Left cardiac atrium (tissue), 4 donors: ENCODE results near the gene MSLN. TPM values are rescaled to one million over a fixed set of nuclear protein-coding genes. Genes with fewer than 3 reads are reported as not detected.

Experiments used
- ATAC-seq, 2 donors: fragments of 200-7000 bp; cut with Tn5 transposase; one replicate each; pipeline ENCODE4 v1.9.1; 2020; ENCODE audit warnings: mild to moderate bottlenecking in 2 of 2, moderate library complexity in 2 of 2
- DNase-seq: peaks from one replicate; pipeline ENCODE4 v3.0.0-alpha.2; 2020
- intact Hi-C, 2 donors: fragments of 100-400 bp; cut with DNase I; formaldehyde crosslinking; loops; one replicate each; pipeline versions ENCODE4 v1.14.1 to v1.15.1; 2022 to 2023
- microRNA-seq, 2 donors: library from miRNA; unstranded; fragments of <30 nt; microRNA quantifications; one replicate each; pipeline ENCODE4 v1.2.0, GENCODE V29; 2020
- total RNA-seq, 2 donors: library from RNA; stranded (reverse); fragmentation: NEBNext Ultra II Directional; extraction: Animal tissue kit (Norgen Biotek cat#: 25700); gene quantifications; one replicate each; pipeline ENCODE4 v1.2.1, GENCODE V29; 2021
- donor health status: DM: no; HTN: yes; CAD: no.
- donor health status: DM: no; HTN: yes; CAD: no; lungs with severe emphysema.
- donor health status: DM: yes; HTN: yes; CAD: no.
- donor health status: Dilated cardiomyopathy.

The MSLN gene
- total RNA-seq, 2 donors from 2014 or later: 12.6 to 13.0 TPM

DNA sequence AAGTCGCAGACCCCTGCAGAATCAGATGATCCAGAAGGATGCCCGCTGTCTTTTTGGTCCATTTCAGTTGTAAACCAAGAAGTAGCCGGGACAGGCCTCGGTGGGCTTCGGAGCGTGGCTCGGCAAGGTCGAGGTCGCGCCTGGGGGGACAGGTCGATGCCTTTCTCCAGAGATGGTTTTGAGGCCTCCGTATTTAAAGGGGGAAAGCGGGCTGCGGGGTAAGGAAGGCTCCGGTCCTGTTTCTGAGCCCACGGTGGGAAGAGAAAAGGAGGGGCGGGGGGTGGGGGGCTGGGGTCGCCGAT lies 47.5 kb downstream of the MSLN start:
- DNase-seq (no peak), ATAC-seq (no peak)
- intact Hi-C loops: loop anchor here in 1 of 2 donors (5.0 kb wide), 1 partner anchor 249 kb away; no protein-coding TSS in a partner anchor

DNA sequence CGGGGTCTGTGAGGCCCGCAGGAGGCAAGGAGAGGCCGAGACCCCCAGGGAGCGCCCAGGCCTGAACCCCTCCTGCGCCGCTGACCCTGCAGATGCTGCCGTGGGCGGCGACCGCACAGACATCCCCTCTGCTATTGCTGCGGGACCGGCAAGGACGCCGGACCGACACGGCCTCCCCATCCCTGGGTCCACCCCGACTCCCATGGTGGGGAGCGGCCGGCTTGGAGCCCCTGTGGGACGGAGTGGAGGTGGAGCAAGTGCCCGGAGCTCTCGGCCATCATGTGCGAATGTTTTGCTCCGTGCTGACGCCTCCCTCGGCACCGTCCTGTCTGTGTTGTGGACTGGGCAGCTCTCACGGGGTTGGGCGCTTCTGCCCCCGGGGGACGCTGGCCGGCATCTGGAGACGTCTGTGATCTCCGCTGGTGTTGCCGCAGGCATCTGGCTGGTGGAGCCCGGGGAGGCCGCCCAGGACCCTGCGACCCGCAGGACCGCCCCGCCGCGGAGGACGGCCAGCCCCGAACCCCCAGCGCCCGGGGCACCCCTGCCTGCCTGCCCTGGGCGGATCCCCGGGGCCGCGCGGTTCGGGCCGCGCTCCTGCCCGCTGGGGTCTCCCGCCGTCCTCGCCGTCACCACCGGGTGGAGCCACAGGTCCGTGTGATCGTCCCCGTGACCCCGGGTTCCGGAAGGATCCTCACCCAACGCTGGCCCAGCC lies 52.8 kb downstream of the MSLN start:
- DNase-seq: peak; percentile 58
- intact Hi-C loops: no loop called here
- ATAC-seq: peak; percentile 84 to 88

DNA sequence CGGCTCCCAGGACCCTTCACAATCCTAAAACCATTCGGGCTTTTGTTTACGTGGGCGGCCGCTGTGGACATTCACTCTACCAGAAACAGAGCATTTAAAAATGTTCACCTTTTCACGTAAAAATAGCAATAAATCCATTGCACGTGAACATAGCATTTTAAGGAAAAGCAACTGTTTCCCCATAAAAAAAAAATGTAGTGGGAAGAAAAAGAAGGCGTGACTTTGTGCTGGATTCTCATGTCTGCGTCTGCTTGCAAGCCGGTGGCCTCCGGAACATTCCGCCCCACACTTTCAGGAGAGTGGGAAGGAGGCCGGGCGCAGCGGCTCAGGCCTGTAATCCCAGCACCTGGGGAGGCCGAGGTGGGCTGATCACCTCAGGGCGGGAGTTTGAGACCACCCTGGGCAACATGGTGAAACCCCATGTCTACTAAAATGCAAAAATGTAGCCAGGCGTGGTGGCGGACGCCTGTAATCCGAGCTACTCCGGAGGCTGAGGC lies 53.4 kb downstream of the MSLN start:
- ATAC-seq: no peak
- no peak for DNase-seq
- intact Hi-C loops: loop anchor here in 1 of 2 donors (2.0 kb wide), 1 partner anchor 241 kb away; no protein-coding TSS in a partner anchor

DNA sequence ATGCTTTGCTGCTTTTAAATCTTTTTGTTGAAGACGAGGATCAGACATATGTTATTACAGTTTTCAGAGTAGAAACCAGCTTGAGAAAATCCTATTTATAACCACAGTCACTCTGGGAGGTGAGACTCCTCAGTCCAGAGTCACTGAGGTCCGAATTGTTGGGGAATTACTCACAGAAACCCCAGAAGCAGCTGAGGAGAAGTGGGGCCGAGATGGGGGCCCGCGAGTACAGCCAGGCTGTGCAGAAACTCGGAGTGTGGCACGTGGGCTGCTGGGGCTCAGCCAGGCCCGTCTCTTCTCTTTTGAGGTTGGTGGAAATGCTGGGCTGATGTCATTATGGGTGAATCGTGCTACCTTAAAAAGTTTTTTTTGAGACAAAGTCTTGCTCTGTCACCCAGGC lies 54.4 kb downstream of the MSLN start:
- ATAC-seq: no peak
- intact Hi-C loops: loop anchor here (2.0 to 5.0 kb wide), 2 partner anchors 237 to 240 kb away; no protein-coding TSS in a partner anchor
- DNase-seq: no peak

DNA sequence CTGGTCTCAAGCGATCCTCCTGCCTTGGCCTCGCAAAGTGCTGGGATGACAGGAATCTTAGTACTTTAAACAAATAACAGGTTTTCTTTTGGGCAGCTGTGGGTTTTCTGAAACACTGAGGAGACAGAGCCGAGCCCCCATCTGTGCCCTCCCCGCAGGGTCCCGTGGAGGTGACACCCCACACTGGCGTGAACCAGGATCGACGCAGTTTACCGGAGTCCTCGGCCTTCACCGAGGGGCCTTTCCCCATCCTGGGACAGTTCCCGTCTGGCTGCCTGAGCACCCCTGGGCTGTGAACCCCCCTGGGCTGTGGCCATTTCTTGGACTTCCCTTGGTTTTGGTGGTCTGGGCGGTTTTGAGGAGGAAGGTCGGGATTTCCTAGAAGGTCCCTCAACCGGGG lies 55.3 kb downstream of the MSLN start:
- DNase-seq (no peak), ATAC-seq (no peak)
- intact Hi-C loops: loop anchor here (2.0 to 5.0 kb wide), 2 partner anchors 236 to 239 kb away; no protein-coding TSS in a partner anchor

DNA sequence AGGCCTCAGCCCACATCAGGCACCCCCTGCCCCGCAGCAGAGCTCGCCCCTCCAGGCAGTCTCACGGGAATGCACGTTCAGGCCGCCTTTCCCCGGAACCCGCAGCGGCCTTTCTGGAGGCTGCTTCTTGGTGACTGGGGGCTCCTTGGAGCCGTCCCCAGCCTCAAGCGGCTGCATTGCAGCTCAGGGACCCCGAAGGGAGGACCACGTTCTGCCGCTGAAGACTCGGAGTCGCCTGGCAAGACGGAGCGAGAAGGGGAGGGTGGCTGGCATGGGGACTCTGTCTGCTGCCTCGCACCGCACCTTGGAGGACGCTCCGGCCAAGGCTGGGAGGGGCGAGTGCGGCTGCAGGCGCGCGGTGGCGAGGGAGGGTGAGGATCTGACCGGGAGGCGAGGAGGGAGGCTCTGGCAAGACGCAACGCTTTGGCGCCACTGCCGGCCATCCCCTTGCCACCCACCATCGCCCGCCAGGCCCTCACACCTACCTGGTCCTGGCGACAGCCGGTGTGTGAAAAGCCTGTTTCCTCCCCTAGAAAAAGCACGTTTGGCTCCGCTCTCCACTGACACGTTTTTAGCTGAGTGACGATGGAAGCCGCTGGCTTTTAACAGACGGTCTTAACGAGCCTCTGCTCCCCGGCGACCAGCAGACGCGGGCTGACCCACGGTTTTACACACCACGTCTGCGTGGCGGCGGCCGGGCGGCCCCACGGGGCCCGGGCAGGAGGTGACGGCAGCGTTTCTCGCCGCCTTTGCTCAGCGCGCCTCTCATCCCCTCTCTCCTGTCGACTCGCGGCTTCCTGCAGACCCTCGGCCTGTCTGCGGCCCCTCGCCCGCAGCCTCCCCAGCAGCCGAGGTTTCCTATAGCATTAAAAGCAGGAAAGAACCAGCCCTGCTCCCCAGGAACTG lies 56.7 kb downstream of the MSLN start:
- intact Hi-C loops: loop anchor here in 1 of 2 donors (5.0 kb wide), 1 partner anchor 235 kb away; no protein-coding TSS in a partner anchor
- ATAC-seq: no peak
- DNase-seq: no peak

DNA sequence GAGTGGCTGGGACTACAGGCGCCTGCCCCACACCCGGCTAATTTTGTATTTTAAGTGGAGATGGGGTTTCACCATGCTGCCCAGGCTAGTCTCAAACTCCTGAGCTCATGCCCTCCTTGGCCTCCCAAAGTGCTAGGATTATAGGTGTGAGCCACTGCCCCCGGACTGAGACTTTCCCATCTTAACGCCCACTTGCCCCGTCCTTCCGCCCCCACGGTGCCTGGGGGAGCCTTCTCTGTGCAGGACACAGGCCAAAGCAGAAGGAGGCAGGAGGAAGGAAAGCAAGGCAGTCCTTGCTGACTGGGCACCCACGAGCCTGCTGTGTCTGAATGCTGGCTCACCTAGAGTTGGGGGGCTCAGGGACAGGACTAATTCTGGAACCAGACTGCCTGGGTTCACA lies 57.6 kb downstream of the MSLN start:
- ATAC-seq (no peak), DNase-seq (no peak)
- intact Hi-C loops: loop anchor here in 1 of 2 donors (5.0 kb wide), 1 partner anchor 234 kb away; no protein-coding TSS in a partner anchor

Small RNAs within 50 kb of the gene (microRNA-seq; reads per million reads assigned to microRNA genes)
- gene MIR662: 0 reads per million in 2 donors

Other genes with a start within 250 kb of the MSLN start
- gene CAPN15, start 233.0 kb upstream of the MSLN start, total RNA-seq: 10 to 100 TPM; 19.2 to 25.8 TPM
- gene PRR35, start 200.3 kb upstream of the MSLN start, total RNA-seq: not detected
- gene NHLRC4, start 193.7 kb upstream of the MSLN start, total RNA-seq: under 1 TPM; 0.10 to 0.97 TPM
- 10 to 100 TPM; 19.1 to 21.3 TPM for gene PIGQ, start 190.8 kb upstream of the MSLN start, total RNA-seq
- 10 to 100 TPM in 1 of 2 donors, 1 to 10 TPM in 1; 9.9 to 13.5 TPM for gene RAB40C, start 170.7 kb upstream of the MSLN start, total RNA-seq
- gene WFIKKN1, start 129.7 kb upstream of the MSLN start, total RNA-seq: under 1 TPM; 0.21 to 0.50 TPM
- 10 to 100 TPM; 42.8 to 61.8 TPM for gene METTL26, start 124.4 kb upstream of the MSLN start, total RNA-seq
- 100 to 1,000 TPM in 1 of 2 donors, 10 to 100 TPM in 1; 92.8 to 117 TPM for gene MCRIP2, start 118.9 kb upstream of the MSLN start, total RNA-seq
- 10 to 100 TPM in 1 of 2 donors, 1 to 10 TPM in 1; 9.6 to 15.5 TPM for gene WDR90, start 111.4 kb upstream of the MSLN start, total RNA-seq
- 100 to 1,000 TPM in 1 of 2 donors, 10 to 100 TPM in 1; 73.8 to 106 TPM for gene RHOT2, start 92.6 kb upstream of the MSLN start, total RNA-seq
- gene RHBDL1, start 85.1 kb upstream of the MSLN start, total RNA-seq: 1 to 10 TPM; 1.2 TPM
- gene STUB1, start 80.3 kb upstream of the MSLN start, total RNA-seq: 100 to 1,000 TPM in 1 of 2 donors, 10 to 100 TPM in 1; 89.1 to 101 TPM
- gene JMJD8, start 76.4 kb upstream of the MSLN start, total RNA-seq: 10 to 100 TPM; 45.5 to 48.9 TPM
- 1 to 10 TPM; 8.2 TPM for gene WDR24, start 70.3 kb upstream of the MSLN start, total RNA-seq
- gene FBXL16, start 54.9 kb upstream of the MSLN start, total RNA-seq: 1 to 10 TPM in 1 of 2 donors, under 1 TPM in 1; 0.32 to 1.0 TPM
- gene METRN, start 45.6 kb upstream of the MSLN start, total RNA-seq: 10 to 100 TPM; 53.7 to 56.8 TPM
- gene ANTKMT, start 39.6 kb upstream of the MSLN start, total RNA-seq: 10 to 100 TPM; 32.5 to 36.8 TPM
- gene CCDC78, start 34.3 kb upstream of the MSLN start, total RNA-seq: under 1 TPM; 0.50 to 0.56 TPM
- 10 to 100 TPM; 12.0 to 15.8 TPM for gene HAGHL, start 33.6 kb upstream of the MSLN start, total RNA-seq
- 10 to 100 TPM; 22.6 to 23.3 TPM for gene CIAO3, start 19.7 kb upstream of the MSLN start, total RNA-seq
- 10 to 100 TPM; 11.1 to 11.4 TPM for gene RPUSD1, start 27.6 kb downstream of the MSLN start, total RNA-seq
- 1 to 10 TPM; 4.7 to 8.8 TPM for gene CHTF18, start 27.9 kb downstream of the MSLN start, total RNA-seq
- gene GNG13, start 40.0 kb downstream of the MSLN start, total RNA-seq: not detected
- 10 to 100 TPM; 11.9 to 12.0 TPM for gene LMF1, start 210.2 kb downstream of the MSLN start, total RNA-seq
- gene SOX8, start 221.0 kb downstream of the MSLN start, total RNA-seq: 1 to 10 TPM; 1.3 to 3.0 TPM